IPS-NIHi11 (cell line): ENCODE data around the gene GLIPR1L2.
"Not testable (repeated sequence)": the region's sequence is repeated elsewhere in the genome, so short reads cannot be mapped to it uniquely, and the experiment has no call there.

Experiments
- DNase-seq: peaks from one replicate; pipeline ENCODE4 v3.0.0; 2012; ENCODE audit warnings: mixed read lengths, low spot score

GLIPR1L2 gene

GRCh38 chr12:75390899-75391538 lies at the start of gene GLIPR1L2:
GLIPR1L2 (plus strand) TSS chr12:75391089; CDS start chr12:75391117, 28 bp downstream.
- peak; percentile 93 for DNase-seq

- DNase-seq = no peak
These were observed 49.0 kb upstream of the GLIPR1L2 start for GRCh38 chr12:75341873-75342272.

- no peak for DNase-seq
These were observed 45.4 kb upstream of the GLIPR1L2 start for GRCh38 chr12:75345531-75345930.

- not testable (repeated sequence) for DNase-seq
These were observed 44.7 kb upstream of the GLIPR1L2 start for GRCh38 chr12:75346215-75346614.

GRCh38 chr12:75349946-75350345 lies 40.9 kb upstream of the GLIPR1L2 start:
- no peak for DNase-seq

- DNase-seq = no peak
These were observed 40.5 kb upstream of the GLIPR1L2 start for GRCh38 chr12:75350413-75350812.

GRCh38 chr12:75354011-75354410 lies 36.9 kb upstream of the GLIPR1L2 start:
- no peak for DNase-seq

GRCh38 chr12:75360920-75361319 lies 30.0 kb upstream of the GLIPR1L2 start:
- no peak for DNase-seq

- no peak for DNase-seq
These were observed 29.5 kb upstream of the GLIPR1L2 start for GRCh38 chr12:75361408-75361807.

- DNase-seq = no peak
These were observed 26.0 kb upstream of the GLIPR1L2 start for GRCh38 chr12:75364919-75365318.

- no peak for DNase-seq
These were observed 24.3 kb upstream of the GLIPR1L2 start for GRCh38 chr12:75366629-75367028.

- no peak for DNase-seq
These were observed 15.9 kb upstream of the GLIPR1L2 start for GRCh38 chr12:75374971-75375370.

GRCh38 chr12:75378354-75378753 lies 12.5 kb upstream of the GLIPR1L2 start:
- DNase-seq = no peak

- DNase-seq = no peak
These were observed 1.8 kb upstream of the GLIPR1L2 start for GRCh38 chr12:75389061-75389460.

GRCh38 chr12:75389706-75390105 lies 1.2 kb upstream of the GLIPR1L2 start:
- DNase-seq = no peak

- no peak for DNase-seq
These were observed 562 bp upstream of the GLIPR1L2 start for GRCh38 chr12:75390156-75390898.

GRCh38 chr12:75404231-75404630 lies 13.3 kb downstream of the GLIPR1L2 start:
- no peak for DNase-seq

- DNase-seq = no peak
These were observed 16.8 kb downstream of the GLIPR1L2 start for GRCh38 chr12:75407683-75408082.

- no peak for DNase-seq
These were observed 18.9 kb downstream of the GLIPR1L2 start for GRCh38 chr12:75409830-75410229.

- no peak for DNase-seq
These were observed 23.8 kb downstream of the GLIPR1L2 start for GRCh38 chr12:75414671-75415070.

GRCh38 chr12:75419841-75420240 lies 29.0 kb downstream of the GLIPR1L2 start:
- DNase-seq = no peak

- DNase-seq = no peak
These were observed 36.6 kb downstream of the GLIPR1L2 start for GRCh38 chr12:75427491-75427890.

GRCh38 chr12:75428767-75429166 lies 37.9 kb downstream of the GLIPR1L2 start:
- no peak for DNase-seq

- DNase-seq = no peak
These were observed 42.0 kb downstream of the GLIPR1L2 start for GRCh38 chr12:75432924-75433323.
